Measurements from ENCODE around the gene MYRF.

Gene MYRF

DNA sequence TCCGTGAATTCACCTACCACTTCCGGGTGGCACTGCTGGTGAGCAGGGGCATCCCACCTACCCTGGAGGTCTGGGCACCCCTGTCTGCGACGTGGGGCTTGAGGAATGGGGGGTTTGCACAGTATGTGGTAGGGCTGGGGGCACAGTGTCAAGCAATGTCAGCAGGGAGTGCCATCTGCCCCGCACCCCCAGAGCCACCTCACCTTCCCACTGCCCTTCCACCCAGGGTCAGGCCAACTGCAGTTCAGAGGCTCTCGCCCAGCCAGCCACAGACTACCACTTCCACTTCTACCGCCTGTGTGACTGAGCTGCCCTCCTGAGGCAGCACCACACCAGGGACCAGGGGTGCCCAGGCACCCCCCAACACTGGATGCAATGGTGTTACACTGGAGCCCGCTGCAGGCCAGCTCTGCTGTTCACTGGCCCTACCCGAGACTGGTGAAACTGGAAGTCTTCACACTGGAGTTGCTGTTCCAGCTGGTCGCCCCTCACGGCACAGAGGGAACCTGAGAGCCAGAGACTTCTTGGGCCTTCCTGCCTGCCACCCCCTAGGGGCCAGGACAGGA, 33.5 kb downstream of the MYRF start:
- TF ChIP-seq GATA1 (IDR thresholded peaks at IDR 0.05; ENCODE audit: low read depth, low read length) (no peak), POLR2A (IDR thresholded peaks at IDR 0.05; ENCODE audit: low read length) (no peak)
- DNase-seq: no peak

DNA sequence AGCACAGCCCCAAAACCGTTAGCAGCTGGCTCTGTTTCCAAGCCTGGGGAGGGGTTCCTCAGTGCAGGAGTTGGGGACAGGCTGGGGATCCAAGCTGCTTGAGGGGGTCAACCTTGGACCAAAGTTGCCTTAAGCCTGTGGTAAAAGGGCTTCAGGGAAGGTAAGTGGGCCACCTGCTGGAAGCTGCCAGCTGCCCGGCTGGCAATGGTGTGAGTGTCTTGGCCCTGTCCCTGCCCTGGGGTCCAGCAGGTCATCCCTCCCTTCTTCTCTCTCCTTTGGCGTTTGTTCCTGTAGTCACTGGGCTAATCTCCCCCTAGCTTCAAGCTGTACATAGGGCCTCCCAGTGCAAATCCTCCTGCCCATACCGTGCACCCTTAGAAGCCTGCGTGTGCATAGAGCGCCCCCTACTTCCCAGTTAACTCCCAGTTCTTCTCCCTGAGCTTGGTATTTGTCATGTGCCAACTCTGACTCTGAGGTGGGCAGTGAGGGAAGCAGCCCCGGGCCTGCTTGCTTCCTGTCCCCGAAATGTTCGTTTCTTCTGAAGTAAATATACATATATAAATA, 35.6 kb downstream of the MYRF start:
- DNase-seq: peak; percentile 73 to 76
- TF ChIP-seq GATA1 (IDR thresholded peaks at IDR 0.05; ENCODE audit: low read depth, low read length): no peak
- TF ChIP-seq POLR2A (IDR thresholded peaks at IDR 0.05; ENCODE audit: low read length): no peak

DNA sequence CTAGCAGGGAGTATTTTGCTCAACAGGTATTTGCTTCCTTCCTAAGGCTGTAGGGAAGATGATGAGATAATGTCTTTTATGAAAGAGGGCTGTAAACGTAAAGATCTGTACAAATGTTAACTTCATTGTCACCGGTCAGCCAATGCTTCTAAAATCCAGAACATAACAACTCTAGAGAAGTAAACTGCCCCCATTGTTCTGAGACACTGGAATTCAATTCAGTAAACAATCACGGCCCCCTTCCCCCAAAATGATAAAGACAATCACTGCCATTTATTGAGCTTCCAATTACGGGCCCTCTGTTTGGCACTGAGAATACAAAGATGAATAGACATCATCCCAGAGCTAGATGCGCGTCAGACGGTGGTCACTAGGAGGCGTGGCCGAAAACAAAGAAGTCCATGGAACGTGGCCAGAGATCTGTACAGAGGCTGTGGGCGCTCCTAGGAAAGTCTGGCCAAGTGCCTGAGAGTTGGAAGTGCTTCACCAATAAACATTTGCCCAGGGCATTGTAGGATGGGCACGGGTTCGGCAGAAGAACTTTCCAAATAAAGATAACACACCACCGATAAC, 39.4 kb downstream of the MYRF start:
- peak; percentile 83 to 85 for DNase-seq
- TF ChIP-seq POLR2A (IDR thresholded peaks at IDR 0.05; ENCODE audit: low read length) (no peak), GATA1 (IDR thresholded peaks at IDR 0.05; ENCODE audit: low read depth, low read length) (no peak)

DNA sequence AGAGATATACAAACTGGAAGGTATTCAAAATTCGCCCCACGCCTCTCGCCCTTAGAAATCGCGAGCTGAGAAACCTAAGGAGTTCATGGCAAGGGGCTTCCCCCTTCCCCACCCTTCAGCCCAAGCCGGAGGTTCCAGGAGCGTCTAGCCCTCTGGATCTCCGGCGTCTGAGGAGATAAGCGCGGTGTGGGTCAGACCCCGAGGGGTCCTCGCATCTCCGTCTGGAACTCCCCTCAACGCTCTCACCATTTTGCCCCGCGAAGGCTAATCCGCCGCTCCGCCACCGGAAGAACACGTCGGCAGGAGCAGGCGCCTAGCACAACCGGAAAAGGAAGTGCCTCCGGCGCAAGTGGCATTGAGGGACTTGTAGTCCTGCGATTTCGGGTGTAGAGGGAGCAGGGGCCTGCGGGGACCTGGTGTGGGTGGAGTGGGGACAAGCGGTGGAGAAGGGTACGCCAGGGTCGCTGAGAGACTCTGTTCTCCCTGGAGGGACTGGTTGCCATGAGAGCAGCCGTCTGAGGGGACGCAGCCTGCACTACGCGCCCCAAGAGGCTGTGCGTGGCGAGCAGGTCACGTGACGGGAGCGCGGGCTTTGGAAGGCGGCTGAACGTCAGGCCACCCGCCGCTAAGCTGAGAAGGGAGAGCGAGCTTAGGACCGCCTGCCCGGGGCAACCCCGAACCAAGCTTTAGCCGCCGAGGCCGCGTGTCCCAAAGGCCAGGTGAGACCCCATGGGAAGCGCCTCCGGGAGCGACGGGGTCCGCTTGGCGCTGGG, 40.1 kb downstream of the MYRF start, which contains the start of the genes FEN1 and TMEM258:
FEN1 (plus strand) TSS at position 602 of the 773 bp plus-strand sequence. CDS start 2,451 bp downstream, outside the sequence.
TMEM258 (minus strand) TSS at position 290 of the 773 bp plus-strand sequence; CDS start at position 249, 41 bp downstream.
- TF ChIP-seq GATA1 (IDR thresholded peaks at IDR 0.05; ENCODE audit: low read depth, low read length): no peak
- TF ChIP-seq POLR2A (IDR thresholded peaks at IDR 0.05; ENCODE audit: low read length): peak; percentile 92
- DNase-seq: peak; percentile 95 to 96

DNA sequence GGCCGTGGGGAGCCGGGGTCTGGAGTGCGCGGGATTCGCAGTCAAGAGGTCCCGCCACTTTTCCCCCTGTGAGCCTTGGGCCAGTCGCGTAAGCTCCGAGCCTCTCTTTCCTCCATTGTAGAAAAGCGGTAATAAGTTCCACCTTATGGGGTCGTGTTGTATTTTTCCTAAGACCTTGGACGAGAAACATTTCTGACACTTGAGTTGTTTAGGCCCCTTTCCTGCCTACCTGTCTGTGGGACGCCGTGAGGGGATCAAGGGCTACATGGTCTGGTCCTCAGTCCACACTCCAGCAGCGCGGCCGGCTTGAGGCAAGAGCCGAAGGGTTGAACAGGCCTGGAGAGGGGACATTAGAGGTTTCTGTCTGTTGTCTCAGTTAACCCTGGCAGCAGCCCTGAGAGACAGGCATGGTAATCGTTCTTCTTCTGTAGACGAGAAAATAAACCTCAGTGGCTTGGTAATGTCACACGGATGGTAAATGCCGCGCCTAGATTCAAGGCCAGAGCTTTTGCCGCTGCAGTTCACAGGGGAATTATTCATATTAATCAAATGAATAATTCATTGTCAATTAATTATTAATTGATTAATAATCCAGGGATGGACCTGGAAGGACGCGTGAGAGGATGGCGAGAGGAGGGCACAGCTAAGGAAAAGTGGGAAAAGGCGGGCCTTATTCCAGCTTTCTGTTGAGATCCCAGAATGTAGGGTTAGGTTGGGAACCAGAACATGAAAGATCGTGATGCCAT, 40.8 kb downstream of the MYRF start:
- TF ChIP-seq POLR2A (IDR thresholded peaks at IDR 0.05; ENCODE audit: low read length) (peak; percentile 10), GATA1 (IDR thresholded peaks at IDR 0.05; ENCODE audit: low read depth, low read length) (no peak)
- DNase-seq: peak; percentile 68 to 75

DNA sequence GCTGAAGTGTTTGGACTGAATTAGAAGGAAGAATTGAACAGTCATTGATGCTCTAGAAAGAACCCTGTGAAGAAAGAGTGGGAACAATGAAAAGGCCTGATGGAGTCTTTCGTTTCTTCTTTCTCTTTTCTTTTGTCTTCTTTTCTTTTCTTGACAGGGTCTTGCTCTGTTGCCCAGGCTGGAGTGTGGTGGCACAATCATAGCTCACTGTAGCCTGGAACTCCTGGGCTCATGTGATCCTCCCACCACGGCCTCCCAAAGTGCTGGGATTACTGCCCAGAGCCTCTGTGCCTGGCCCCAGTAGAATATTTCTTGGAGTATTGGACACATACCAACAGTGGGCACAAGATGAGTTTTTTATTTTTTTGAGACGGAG, 41.4 kb downstream of the MYRF start:
- TF ChIP-seq POLR2A (IDR thresholded peaks at IDR 0.05; ENCODE audit: low read length) (no peak), GATA1 (IDR thresholded peaks at IDR 0.05; ENCODE audit: low read depth, low read length) (no peak)
- DNase-seq: no peak

DNA sequence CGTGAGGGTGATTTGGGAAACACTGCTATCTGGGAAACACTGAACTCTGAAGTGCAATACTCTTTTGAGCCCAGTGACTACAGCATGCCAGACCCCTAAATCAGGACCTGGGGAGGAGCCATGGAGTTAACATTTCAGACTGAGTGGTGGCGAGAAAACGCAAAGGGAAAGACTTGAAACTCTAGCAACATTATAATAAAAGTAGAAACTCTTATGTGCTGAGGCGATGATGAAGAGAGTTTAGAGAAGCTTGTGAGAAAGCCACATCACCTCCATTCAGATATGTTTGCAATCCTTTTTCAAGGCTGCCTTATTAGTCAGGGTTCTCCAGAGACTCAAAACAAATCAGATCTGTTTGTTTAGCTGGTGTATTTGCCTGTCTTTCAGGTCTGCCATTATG, 42.1 kb downstream of the MYRF start:
- DNase-seq: peak in 1 of 2 experiments; percentile 16
- no peak for TF ChIP-seq POLR2A (IDR thresholded peaks at IDR 0.05; ENCODE audit: low read length)
- no peak for TF ChIP-seq GATA1 (IDR thresholded peaks at IDR 0.05; ENCODE audit: low read depth, low read length)

DNA sequence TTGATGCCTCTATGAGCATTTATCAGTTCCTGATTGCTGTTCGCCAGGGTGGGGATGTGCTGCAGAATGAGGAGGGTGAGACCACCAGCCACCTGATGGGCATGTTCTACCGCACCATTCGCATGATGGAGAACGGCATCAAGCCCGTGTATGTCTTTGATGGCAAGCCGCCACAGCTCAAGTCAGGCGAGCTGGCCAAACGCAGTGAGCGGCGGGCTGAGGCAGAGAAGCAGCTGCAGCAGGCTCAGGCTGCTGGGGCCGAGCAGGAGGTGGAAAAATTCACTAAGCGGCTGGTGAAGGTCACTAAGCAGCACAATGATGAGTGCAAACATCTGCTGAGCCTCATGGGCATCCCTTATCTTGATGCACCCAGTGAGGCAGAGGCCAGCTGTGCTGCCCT, 43.0 kb downstream of the MYRF start:
- DNase-seq: no peak
- TF ChIP-seq POLR2A (IDR thresholded peaks at IDR 0.05; ENCODE audit: low read length): no peak
- no peak for TF ChIP-seq GATA1 (IDR thresholded peaks at IDR 0.05; ENCODE audit: low read depth, low read length)

DNA sequence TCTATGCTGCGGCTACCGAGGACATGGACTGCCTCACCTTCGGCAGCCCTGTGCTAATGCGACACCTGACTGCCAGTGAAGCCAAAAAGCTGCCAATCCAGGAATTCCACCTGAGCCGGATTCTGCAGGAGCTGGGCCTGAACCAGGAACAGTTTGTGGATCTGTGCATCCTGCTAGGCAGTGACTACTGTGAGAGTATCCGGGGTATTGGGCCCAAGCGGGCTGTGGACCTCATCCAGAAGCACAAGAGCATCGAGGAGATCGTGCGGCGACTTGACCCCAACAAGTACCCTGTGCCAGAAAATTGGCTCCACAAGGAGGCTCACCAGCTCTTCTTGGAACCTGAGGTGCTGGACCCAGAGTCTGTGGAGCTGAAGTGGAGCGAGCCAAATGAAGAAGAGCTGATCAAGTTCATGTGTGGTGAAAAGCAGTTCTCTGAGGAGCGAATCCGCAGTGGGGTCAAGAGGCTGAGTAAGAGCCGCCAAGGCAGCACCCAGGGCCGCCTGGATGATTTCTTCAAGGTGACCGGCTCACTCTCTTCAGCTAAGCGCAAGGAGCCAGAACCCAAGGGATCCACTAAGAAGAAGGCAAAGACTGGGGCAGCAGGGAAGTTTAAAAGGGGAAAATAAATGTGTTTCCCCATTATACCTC, 43.6 kb downstream of the MYRF start:
- TF ChIP-seq GATA1 (IDR thresholded peaks at IDR 0.05; ENCODE audit: low read depth, low read length) (no peak), POLR2A (IDR thresholded peaks at IDR 0.05; ENCODE audit: low read length) (no peak)
- no peak for DNase-seq

DNA sequence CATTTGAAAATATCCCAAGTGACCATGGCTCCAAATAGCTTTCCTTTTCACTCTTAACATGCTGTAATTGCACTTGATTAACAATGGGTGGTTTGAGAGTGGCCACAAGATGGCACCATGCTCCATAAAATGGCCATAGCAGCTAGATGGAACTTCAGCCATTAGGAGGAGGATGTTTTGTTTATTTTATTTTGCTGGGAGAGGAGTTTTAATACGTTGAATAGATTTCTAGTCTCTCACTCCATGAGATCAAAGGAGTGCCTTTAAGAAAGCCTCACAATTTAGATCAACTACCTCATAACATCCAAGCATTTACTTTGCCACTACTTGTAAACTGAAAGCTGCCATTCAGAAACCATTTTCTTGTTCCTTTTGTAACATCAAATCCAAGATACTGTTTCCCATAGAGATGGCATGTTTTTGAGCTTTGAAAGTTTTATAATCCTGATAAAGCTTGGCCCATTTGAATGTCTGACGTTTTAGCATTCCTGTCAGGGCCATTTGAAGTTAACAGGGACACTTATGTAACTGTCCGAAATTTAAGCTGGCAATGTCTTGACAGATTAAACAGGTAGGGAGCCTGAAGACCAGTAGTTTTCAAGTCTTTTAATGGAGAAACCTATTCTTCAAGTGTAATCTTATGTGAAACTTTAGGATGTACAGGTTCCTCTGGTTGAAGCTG, 45.0 kb downstream of the MYRF start:
- TF ChIP-seq GATA1 (IDR thresholded peaks at IDR 0.05; ENCODE audit: low read depth, low read length) (no peak), POLR2A (IDR thresholded peaks at IDR 0.05; ENCODE audit: low read length) (peak; percentile 35)
- DNase-seq: peak; percentile 86 to 93

DNA sequence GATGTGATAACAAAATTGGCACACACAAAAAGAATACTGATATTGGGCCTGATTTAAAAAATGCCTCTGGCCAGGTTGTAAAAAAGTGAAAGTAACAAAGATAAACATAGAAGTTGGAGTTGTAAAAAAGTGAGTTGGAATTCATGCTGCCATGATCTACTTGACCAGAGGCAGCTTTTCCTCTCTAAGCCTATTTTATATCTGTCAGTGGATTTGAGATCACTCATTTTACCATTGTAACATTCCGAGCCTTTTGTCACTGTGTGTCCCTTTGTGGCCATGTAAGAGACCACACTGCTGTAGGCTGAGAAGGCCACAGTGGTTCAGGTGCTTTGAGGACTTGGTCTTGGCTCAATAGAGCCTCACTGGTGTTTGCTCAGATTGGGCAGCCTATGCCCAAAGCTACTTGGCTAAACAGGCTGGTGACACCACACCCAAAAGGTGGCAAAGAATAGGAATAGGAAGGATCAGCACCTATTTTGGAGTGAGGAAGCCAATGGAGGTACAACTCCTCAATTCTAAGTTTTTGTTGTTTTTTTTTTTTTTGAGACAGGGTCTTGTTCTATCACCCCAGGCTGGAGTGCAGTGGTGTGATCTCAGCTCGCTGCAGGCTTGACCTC, 47.3 kb downstream of the MYRF start:
- DNase-seq: no peak
- TF ChIP-seq POLR2A (IDR thresholded peaks at IDR 0.05; ENCODE audit: low read length): peak; percentile 34
- TF ChIP-seq GATA1 (IDR thresholded peaks at IDR 0.05; ENCODE audit: low read depth, low read length): no peak

Data from erythroblast (primary cell).